ENCODE data around the gene TSPY3. TPM values are rescaled to one million over a fixed set of nuclear protein-coding genes. Genes with fewer than 3 reads are reported as not detected.
"Not testable (repeated sequence)": the region's sequence is repeated elsewhere in the genome, so short reads cannot be mapped to it uniquely, and the experiment has no call there.

Gene TSPY3, protein sequence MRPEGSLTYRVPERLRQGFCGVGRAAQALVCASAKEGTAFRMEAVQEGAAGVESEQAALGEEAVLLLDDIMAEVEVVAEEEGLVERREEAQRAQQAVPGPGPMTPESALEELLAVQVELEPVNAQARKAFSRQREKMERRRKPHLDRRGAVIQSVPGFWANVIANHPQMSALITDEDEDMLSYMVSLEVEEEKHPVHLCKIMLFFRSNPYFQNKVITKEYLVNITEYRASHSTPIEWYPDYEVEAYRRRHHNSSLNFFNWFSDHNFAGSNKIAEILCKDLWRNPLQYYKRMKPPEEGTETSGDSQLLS
- total RNA-seq (2016; rRNA removed; fragmentation: Illumina TruSeq; extraction: Trizol) (not detected in 2 replicates), polyA plus RNA-seq (2011; rRNA removed) (not detected in 2 replicates), polyA minus RNA-seq (2011; rRNA and poly(A)+ RNA removed; ENCODE audit: low replicate concordance) (not detected in 2 replicates), Bru-seq, nascent RNA (not detected), BruChase-seq, experiment 1, labeled RNA remaining after a 6-hour chase (not detected), BruChase-seq, experiment 2, labeled RNA remaining after a 2-hour chase (not detected)
- total RNA-seq (2016; cell fraction: cytosol; rRNA removed; fragmentation: Illumina TruSeq; extraction: Trizol; ENCODE audit: low read depth), result not detected in 2 replicates
- total RNA-seq (2016; cell fraction: insoluble cytoplasmic fraction; rRNA removed; fragmentation: Illumina TruSeq; extraction: Trizol), result not detected in 2 replicates
- total RNA-seq (2016; cell fraction: membrane; rRNA removed; fragmentation: Illumina TruSeq; extraction: Trizol), result not detected in 2 replicates
- total RNA-seq (2016; cell fraction: nucleus; rRNA removed; fragmentation: Illumina TruSeq; extraction: Trizol), result not detected in 2 replicates
- polyA plus RNA-seq (2011; cell fraction: cytosol; rRNA removed), result not detected in 2 replicates
- polyA plus RNA-seq (2011; cell fraction: nucleus; rRNA removed), result not detected in 2 replicates
- polyA plus RNA-seq (2012), result not detected in 2 replicates
- not detected in 2 replicates for polyA plus RNA-seq (2016; cell fraction: cytosol; fragmentation: Illumina TruSeq; extraction: Trizol; ENCODE audit: low read depth)
- polyA plus RNA-seq (2016; cell fraction: insoluble cytoplasmic fraction; fragmentation: Illumina TruSeq; extraction: Trizol; ENCODE audit: low read depth), result not detected in 2 replicates
- polyA plus RNA-seq (2016; cell fraction: membrane; fragmentation: Illumina TruSeq; extraction: Trizol; ENCODE audit: low read depth), result not detected in 2 replicates
- polyA plus RNA-seq (2016; cell fraction: nucleus; fragmentation: Illumina TruSeq; extraction: Trizol; ENCODE audit: insufficient read depth, low read depth), result not detected in 2 replicates
- polyA minus RNA-seq (2011; cell fraction: cytosol; rRNA and poly(A)+ RNA removed), result not detected in 2 replicates
- not detected in 2 replicates for polyA minus RNA-seq (2011; cell fraction: nucleus; rRNA and poly(A)+ RNA removed)
- long read RNA-seq, experiment 1, result 0 reads
- long read RNA-seq, experiment 2, result 0 reads

DNA sequence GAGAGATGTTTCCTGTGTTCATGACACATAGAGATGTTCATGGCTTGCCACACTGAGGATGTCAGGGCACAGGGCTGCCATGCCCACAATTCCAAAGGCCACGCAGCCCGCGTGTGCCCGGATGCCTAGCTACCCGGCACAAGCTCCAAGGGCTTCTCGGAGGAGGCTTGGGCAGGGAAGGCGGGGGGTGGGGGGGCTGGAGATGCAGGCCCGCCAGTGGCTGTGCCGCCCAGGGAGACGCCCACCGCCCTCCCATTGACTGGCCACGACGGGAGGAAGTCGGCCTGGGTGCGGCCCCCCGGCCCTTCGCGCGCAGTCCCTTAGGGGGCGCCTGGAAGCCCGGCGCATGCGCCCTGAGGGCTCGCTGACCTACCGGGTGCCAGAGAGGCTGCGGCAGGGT, at the start of gene TSPY3:
Gene TSPY3 (plus strand): TSS at position 301 of the 400 bp plus-strand sequence. CDS start 46 bp downstream, at position 347.
- H3K79me2 ChIP-seq (ENCODE audit: insufficient read depth, low read length); H2AFZ ChIP-seq (ENCODE audit: low read length); DNase-seq (ENCODE audit: low spot score); intact Hi-C loops (cut with micrococcal nuclease; ENCODE audit: unreplicated experiment); POLR2A ChIA-PET; FAIRE-seq; H3K4me3 ChIP-seq (replicated peaks in 1 of 3; ENCODE audit: insufficient read depth in 1 of 3, low read depth in 2 of 3, low read length in 3 of 3); CTCF ChIA-PET (ENCODE audit: low intra/inter-chr PET ratio, low total read pairs); ATAC-seq; BruUV-seq (replicated peaks); H3K4me1 ChIP-seq (ENCODE audit: insufficient read depth, low read length); H3K9ac ChIP-seq (ENCODE audit: insufficient read depth, low read depth, low read length); H4K20me1 ChIP-seq (ENCODE audit: insufficient read depth, low read length); H3K27ac ChIP-seq (ENCODE audit: extremely low read length, insufficient read depth, low read length); H3K36me3 ChIP-seq (replicated peaks in 1 of 2; ENCODE audit: control insufficient read depth in 1 of 2, insufficient read depth in 2 of 2, low read length in 2 of 2); H3K27me3 ChIP-seq (ENCODE audit: control insufficient read depth in 1 of 2, insufficient read depth in 2 of 2, low read length in 2 of 2); H3K4me2 ChIP-seq (ENCODE audit: low read depth, low read length); in situ Hi-C loops (cut with HindIII; ENCODE audit: extremely low pct_ligation_motif_present, low pct_unique_long_range_greater_than_20kb); H3K9me3 ChIP-seq (ENCODE audit: low read length): not testable (repeated sequence)
- no CpG with 5 or more reads among the region's 26 CpGs for WGBS (ENCODE audit: low lambda C conversion rate)

- no CpG with 5 or more reads among the region's 25 CpGs for WGBS (ENCODE audit: low lambda C conversion rate)
- intact Hi-C loops (cut with micrococcal nuclease; ENCODE audit: unreplicated experiment); H3K4me2 ChIP-seq (ENCODE audit: low read depth, low read length): not testable (repeated sequence)
These were observed 40.7 kb upstream of the TSPY3 start, which contains the start of gene TSPY8 for GRCh38 chrY:9357497-9357896. Gene TSPY8 (plus strand): TSS chrY:9357797. CDS start chrY:9357843, 46 bp downstream.

GRCh38 chrY:9396527-9396926, 1.7 kb upstream of the TSPY3 start:
- H3K27me3 ChIP-seq (ENCODE audit: control insufficient read depth in 1 of 2, insufficient read depth in 2 of 2, low read length in 2 of 2); H3K27ac ChIP-seq (ENCODE audit: extremely low read length, insufficient read depth, low read length); H3K36me3 ChIP-seq (replicated peaks in 1 of 2; ENCODE audit: control insufficient read depth in 1 of 2, insufficient read depth in 2 of 2, low read length in 2 of 2); POLR2A ChIA-PET; H3K4me1 ChIP-seq (ENCODE audit: insufficient read depth, low read length); H3K79me2 ChIP-seq (ENCODE audit: insufficient read depth, low read length); DNase-seq (ENCODE audit: low spot score); FAIRE-seq; H3K4me3 ChIP-seq (replicated peaks in 1 of 3; ENCODE audit: insufficient read depth in 1 of 3, low read depth in 2 of 3, low read length in 3 of 3); CTCF ChIA-PET (ENCODE audit: low intra/inter-chr PET ratio, low total read pairs); H2AFZ ChIP-seq (ENCODE audit: low read length); intact Hi-C loops (cut with micrococcal nuclease; ENCODE audit: unreplicated experiment); in situ Hi-C loops (cut with HindIII; ENCODE audit: extremely low pct_ligation_motif_present, low pct_unique_long_range_greater_than_20kb); H4K20me1 ChIP-seq (ENCODE audit: insufficient read depth, low read length); H3K9ac ChIP-seq (ENCODE audit: insufficient read depth, low read depth, low read length); ATAC-seq; H3K9me3 ChIP-seq (ENCODE audit: low read length); H3K4me2 ChIP-seq (ENCODE audit: low read depth, low read length); BruUV-seq (replicated peaks): not testable (repeated sequence)
- WGBS (ENCODE audit: low lambda C conversion rate), result 77% methylated on average over 14 of the region's 26 CpGs

More at GRCh38 chrY:9357497-9357896, 40.7 kb upstream of the TSPY3 start, which contains the start of gene TSPY8:
- H3K79me2 ChIP-seq (ENCODE audit: insufficient read depth, low read length); H3K4me3 ChIP-seq (replicated peaks in 1 of 3; ENCODE audit: insufficient read depth in 1 of 3, low read depth in 2 of 3, low read length in 3 of 3); in situ Hi-C loops (cut with HindIII; ENCODE audit: extremely low pct_ligation_motif_present, low pct_unique_long_range_greater_than_20kb); CTCF ChIA-PET (ENCODE audit: low intra/inter-chr PET ratio, low total read pairs); BruUV-seq (replicated peaks); POLR2A ChIA-PET; H3K9me3 ChIP-seq (ENCODE audit: low read length); H3K4me1 ChIP-seq (ENCODE audit: insufficient read depth, low read length); H3K27ac ChIP-seq (ENCODE audit: extremely low read length, insufficient read depth, low read length); FAIRE-seq; H2AFZ ChIP-seq (ENCODE audit: low read length); ATAC-seq; H3K36me3 ChIP-seq (replicated peaks in 1 of 2; ENCODE audit: control insufficient read depth in 1 of 2, insufficient read depth in 2 of 2, low read length in 2 of 2); H4K20me1 ChIP-seq (ENCODE audit: insufficient read depth, low read length); DNase-seq (ENCODE audit: low spot score); H3K9ac ChIP-seq (ENCODE audit: insufficient read depth, low read depth, low read length); H3K27me3 ChIP-seq (ENCODE audit: control insufficient read depth in 1 of 2, insufficient read depth in 2 of 2, low read length in 2 of 2): not testable (repeated sequence)

Data from HepG2 (cell line).